HG02970 (cell line): ENCODE measurements around the gene FES.
"Not testable (repeated sequence)": the region's sequence is repeated elsewhere in the genome, so short reads cannot be mapped to it uniquely, and the experiment has no call there.

Experiments
- ATAC-seq: cut with Tn5 transposase; IDR thresholded peaks from one replicate; pipeline ENCODE4 v1.9.1; 2021; ENCODE audit warnings: mild to moderate bottlenecking, moderate library complexity, moderate number of reproducible peaks; ENCODE audit not compliant: unreplicated experiment, low FRiP score

The FES gene

DNA sequence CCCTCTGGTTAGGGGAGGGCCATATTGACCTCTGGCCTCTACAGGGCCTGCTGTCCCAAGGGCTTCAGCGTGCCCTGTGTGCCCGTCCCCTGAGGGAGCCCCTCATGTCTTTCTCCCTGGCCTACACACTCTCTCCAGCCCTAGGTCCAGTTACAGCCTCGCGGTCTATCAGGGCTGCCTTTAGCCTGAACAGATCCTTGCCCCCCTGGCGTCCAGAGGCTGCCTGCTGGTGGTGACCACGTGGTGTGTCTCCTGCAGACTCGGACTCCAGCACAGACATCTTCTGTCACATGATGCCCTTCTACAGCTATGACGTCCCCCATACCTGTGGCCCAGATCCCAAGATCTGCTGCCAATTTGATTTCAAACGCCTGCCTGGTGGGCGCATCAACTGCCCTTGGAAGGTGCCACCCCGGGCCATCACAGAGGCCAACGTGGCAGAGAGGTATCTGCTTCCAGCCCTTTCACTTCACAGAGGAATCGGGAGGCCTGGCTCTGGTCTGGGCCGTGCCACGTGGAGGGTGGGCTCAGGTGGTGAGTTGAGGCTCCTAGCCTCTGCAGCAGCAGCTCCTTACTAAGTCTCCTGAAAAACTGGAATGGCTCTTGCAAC is 22.9 kb downstream of the FES start:
- ATAC-seq: no peak

DNA sequence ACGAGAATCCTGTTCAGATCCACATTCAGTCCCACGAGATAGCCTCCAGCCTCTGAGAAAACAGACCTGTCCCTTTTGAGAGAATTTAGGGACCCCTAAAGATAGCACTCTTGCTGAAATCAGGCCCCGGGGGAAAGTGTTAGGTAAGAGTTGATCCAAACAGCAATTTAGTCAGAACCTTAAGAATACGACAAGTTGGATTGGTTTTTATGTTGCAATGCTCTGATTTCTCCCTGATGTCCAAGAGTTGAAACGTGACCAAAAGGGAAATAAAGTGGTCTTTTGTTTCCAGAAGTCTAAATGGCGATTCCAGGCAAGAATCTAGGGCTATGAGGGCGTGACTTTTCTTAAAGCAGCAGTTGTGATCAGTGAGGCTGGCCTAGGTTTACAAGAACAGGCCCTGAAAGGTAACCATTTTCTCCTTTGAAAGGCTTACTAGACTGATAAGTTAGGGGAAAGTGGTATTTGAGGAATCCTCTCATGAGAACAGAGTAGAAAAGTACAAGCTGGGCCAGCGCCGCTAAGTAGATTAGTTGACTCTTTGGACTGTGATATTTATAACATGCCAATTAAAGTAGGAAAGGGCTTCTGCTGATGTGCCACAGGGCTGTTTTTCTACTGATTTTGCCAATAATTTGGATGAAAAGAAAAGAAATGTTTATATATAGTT is 23.7 kb downstream of the FES start:
- no peak for ATAC-seq

DNA sequence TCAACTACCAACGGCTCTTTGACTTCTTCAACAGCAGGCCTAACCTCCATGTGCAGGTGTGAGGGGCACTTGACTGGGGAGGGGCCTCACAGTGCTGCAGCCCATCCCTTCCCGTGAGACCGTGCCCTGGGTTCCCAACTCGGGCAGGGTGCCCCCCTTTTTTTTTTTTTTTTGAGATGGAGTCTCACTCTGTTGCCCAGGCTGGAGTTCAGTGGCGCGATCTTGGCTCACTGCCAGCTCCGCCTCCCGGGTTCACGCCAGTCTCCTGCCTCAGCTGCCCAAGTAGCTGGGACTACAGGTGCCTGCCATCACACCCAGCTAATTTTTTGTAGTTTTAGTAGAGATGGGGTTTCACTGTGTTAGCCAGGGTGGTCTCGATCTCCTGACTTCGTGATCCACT is 25.1 kb downstream of the FES start:
- ATAC-seq: not testable (repeated sequence)

DNA sequence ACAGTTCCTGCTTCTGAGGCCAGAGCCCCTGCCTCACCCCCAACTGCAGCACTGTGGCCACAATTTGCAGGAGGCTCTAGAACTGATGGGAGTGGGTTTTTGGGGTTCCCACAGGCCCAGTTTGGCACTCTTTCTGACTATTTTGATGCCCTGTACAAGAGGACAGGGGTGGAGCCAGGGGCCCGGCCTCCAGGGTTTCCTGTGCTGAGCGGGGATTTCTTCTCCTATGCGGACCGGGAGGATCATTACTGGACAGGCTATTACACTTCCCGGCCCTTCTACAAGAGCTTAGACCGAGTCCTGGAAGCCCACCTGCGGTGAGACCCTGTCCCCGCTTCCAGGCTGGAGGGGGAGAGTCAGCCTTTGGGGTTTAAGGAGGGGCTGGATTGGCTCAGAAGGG is 25.7 kb downstream of the FES start:
- ATAC-seq: no peak

DNA sequence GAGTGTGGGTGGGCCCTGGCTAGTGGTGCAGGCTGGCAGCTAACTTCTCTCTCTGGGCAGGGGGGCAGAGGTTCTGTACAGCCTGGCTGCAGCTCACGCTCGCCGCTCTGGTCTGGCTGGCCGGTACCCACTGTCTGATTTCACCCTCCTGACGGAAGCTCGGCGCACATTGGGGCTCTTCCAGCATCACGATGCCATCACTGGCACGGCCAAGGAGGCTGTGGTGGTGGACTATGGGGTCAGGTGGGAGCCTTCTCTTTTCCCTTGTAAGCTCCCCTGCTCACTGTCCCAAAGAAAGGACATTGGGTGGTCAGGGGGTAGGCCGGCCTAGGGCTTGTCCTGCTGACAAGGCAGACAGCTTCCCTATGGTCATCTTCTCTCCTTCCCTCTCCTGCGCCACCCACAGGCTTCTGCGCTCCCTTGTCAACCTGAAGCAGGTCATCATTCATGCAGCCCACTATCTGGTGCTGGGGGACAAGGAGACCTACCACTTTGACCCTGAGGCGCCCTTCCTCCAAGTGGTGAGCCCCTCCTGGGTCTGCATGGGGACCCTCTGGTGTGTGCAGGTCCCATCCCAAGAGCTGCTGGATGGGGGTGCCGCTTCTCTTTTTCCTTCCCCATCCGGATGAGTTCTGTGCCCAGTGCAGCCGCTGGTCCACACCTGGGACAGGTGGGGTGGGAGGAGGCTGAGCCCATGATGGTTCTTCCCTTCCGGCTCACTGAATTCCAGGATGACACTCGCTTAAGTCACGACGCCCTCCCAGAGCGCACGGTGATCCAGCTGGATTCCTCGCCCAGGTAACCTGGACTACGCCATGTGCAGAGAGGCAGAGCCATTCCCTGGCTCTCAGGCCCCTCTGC is 26.4 kb downstream of the FES start:
- ATAC-seq: no peak

DNA sequence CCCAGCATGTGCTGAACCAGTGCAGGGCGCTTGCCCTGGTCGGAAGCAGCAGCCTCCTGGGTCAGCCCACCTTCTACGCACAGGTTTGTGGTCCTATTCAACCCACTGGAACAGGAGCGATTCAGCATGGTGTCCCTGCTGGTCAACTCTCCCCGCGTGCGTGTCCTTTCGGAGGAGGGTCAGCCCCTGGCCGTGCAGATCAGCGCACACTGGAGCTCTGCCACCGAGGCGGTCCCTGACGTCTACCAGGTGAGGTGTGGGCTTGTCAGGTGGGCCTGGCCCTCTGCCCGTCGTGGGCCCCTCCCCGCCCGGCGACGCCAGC is 27.0 kb downstream of the FES start:
- no peak for ATAC-seq

DNA sequence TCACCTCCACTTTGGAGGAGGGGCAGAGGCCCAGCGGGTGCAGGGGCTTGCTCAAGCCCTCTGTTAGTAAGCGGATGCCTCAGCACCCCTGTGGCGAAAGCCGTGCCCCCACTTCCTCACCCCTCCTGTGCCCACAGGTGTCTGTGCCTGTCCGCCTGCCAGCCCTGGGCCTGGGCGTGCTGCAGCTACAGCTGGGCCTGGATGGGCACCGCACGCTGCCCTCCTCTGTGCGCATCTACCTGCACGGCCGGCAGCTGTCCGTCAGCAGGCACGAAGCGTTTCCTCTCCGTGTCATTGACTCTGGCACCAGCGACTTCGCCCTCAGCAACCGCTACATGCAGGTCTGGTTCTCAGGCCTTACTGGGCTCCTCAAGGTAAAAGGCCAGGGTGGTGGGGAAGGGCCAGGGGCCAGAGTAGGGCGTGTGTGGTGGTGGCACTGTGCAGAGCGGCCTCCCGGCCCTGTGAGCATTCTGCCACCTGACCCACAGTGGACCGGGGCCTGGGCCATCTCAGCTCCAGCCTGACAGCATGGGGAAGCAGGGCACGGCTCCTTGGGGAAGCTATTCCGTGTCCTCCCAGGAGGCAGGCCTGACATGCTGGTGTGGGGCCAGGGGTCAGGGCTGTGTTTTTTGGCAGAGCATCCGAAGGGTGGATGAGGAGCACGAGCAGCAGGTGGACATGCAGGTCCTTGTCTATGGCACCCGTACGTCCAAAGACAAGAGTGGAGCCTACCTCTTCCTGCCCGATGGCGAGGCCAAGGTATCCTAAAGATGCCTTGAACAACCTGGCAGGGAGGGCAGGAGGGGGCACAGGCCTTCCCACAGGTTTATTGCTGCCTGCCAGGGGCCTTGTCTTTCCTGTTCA is 27.8 kb downstream of the FES start:
- ATAC-seq: no peak

DNA sequence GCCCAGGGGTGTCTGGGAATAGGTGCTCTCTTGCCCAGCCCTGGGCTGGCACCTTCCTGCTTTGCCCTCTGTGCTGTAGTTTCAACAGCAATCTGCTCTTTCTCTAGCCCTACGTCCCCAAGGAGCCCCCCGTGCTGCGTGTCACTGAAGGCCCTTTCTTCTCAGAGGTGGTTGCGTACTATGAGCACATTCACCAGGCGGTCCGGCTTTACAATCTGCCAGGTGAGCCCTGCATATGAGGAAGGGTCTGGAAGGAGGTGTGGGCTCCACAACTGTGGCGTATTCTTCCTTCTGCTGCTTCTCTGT is 28.4 kb downstream of the FES start:
- ATAC-seq: no peak

DNA sequence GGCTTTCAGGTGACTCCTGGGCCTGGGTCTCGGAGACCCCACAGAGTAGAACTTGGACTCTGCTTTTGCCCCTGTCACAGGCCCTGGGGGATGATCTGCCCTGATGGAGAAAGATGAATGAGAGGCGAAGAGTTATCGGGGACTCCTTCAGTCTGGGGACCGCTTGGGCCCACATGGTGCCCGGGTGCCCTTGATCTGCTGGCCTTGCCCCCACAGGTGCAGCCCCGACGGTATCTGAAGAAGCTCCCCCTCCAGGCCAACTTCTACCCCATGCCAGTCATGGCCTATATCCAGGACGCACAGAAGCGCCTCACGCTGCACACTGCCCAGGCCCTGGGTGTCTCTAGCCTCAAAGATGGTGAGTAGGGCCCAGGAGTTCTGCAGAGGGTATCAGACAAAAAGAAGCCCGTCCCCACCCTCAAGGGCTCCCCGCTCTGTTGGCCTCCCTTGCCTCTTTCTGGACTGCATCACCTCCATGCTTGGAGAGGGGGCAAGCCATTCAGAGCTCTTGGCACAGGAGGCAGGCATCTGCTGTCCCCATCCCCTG is 29.2 kb downstream of the FES start:
- no peak for ATAC-seq

DNA sequence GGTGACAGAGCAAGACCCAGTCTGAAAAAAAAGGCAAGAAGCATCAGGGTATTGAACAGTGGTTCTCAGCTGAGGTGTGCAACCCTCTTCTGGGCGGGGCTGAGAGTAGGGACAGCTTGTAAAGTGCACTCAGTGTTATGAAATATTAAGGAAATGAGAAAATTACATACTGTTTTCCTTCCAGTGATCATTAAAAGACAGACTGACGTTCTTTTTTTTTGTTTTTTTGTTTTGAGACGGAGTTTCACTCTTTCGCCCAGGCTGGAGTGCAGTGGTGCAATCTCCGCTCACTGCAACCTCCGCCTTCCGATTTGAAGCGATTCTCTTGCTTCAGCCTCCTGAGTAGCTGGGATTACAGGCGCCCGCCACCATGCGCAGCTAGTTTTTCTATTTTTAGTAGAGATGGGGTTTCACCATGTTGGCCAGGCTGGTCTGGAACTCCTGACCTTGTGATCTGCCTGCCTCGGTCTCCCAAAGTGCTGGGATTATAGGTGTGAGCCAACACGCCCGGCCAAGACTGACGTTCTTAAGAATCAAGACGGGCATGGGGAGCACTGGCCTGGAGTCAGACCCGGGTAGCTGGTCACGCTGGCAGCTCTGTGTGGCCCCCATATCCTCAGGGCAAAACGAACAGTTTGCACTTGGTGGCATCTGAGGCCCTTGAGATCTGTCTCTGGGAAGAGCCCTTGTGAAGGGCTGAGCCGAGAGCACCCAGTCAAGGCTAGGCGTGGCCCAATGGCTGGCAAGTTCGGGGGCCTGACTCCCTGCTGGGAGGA is 30.2 kb downstream of the FES start:
- no peak for ATAC-seq

DNA sequence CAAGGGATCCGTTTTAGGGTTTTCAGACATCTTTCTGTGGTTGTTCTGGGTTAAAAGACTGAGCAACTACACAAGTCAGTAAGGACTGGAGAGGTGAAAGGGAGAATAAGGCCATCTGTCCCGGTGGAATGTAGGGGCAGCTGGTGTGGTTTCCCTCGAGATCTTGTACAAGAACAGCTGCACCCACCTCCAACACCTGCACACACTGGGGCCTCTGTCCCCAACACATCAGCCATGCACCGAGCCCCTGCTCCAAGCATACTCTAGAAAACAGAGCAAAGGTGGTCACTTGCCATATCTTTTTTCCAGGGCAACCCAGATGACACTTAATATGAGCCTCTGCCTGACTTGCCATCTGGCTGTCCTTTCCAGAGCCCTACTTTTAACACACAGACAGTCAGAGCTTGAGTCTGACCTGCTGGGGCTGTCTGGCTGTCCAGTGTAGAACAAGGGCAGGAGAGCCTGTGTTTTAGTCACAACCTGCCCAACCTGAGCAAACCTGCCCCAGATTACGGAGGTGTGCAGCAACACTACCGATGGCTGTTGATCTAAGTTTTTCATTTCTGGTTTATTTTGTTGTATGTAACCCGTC is 31.0 kb downstream of the FES start:
- ATAC-seq: no peak

DNA sequence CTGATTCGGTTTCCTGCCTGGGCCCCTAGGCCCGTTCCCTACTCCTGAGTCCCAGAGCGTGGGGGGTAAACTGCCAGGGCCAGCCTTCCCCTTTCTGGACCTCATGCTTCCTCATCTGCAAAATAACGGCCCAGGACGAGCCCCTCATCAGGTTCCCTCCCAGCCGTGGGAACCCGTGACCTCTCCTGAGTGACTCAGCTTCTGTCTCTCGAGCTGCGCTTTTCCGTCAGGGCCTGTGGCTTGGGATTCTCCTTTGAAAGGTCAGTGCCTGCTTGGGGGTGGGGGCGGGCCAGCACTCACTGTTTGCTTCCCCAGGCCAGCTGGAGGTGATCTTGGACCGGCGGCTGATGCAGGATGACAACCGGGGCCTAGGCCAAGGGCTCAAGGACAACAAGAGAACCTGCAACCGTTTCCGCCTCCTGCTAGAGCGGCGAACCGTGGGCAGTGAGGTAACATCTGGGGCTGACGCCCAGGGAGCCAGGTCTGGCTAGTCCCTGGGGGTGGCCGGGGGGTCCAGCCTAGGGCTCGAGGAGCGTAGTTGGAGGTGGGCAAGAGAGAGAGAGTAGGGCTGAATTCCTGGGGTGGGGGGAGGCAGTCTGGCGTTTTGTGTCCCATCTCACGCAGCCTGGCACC is 31.6 kb downstream of the FES start:
- no peak for ATAC-seq

DNA sequence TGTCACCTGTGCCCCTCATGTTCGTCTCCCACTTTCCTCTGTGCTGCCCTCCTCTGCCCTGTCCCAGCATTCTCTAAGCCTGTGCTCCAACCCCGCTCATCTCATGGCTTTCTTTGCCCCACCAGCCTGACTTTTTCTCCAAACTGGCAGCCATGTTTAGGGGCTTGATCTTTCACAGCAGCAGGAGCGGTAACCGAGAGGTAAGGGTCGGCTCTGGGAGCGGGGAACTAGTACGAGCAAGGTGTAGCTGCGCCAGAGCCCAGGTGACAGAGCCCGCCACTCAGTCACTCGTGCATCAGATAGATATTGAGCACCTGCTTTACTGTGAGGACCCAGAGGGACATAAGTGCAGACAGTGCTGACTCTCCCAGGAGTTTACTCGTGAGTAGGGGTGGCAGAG is 32.2 kb downstream of the FES start:
- ATAC-seq: no peak

DNA sequence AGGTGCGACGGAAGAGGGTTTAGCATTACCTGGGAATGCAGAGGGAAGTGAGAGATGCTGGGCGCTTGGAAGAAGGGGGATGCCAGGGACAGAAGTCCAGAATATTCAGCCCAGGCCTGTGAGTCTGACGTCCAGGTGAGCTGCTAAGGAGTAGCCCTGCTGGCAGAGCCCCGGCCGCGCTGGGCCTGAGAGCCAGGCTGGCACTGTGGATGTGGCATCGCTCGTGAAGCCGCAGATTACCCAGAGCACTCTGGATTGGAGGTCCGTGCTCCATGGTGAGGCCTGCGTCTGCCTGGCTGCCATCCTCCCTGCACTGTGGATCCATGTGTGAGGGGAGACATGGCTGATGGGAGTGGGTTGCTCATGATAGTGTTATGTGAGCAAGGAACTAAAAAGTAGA is 33.3 kb downstream of the FES start:
- ATAC-seq: no peak

DNA sequence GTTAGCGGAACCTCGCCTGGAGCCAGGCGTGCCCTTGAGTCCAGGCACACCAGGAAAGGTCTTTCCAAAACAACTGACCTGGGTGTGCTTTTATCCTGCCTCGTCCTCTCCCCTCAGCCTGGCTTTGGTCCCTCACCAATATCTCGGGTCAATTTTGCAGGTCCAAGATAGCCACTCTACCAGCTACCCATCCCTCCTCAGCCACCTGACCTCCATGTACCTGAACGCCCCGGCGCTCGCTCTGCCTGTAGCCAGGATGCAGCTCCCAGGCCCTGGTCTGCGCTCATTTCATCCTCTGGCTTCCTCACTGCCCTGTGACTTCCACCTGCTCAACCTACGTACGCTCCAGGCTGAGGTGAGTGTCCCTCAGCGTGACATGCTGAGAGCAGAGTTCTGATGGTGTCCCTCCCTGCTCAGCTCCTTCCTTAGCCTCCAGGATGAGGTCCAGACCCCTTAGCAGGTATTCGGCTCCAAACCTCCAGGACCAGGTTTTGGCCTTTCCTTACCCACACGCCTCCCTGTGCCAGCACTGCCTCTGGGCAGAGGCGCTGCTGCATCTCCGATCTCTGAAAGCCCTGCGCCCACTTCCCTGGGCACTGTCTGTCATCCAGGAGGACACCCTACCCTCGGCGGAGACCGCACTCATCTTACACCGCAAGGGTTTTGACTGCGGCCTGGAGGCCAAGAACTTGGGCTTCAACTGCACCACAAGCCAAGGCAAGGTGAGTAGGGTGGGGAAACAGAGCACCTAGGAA is 33.9 kb downstream of the FES start:
- ATAC-seq: no peak

DNA sequence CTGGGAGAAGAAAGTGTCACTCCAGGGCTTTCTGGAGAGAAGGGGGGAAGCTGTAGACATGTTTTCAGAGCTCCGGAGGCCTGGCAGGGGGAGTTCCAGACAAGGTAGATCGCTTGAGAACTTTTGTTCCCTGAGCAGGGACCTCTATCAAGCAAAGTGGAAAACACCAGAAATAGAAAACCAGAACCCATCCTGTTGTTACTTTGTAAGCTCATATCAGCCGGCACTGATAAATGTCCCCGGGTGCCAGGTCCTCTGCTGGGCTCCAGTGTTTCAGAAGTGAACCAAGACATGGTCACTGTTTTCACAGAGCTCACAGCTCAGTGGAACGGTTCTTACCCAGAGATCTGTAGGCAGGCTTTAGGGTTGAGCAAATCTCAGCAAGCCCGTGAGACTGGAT is 34.5 kb downstream of the FES start:
- ATAC-seq: no peak

DNA sequence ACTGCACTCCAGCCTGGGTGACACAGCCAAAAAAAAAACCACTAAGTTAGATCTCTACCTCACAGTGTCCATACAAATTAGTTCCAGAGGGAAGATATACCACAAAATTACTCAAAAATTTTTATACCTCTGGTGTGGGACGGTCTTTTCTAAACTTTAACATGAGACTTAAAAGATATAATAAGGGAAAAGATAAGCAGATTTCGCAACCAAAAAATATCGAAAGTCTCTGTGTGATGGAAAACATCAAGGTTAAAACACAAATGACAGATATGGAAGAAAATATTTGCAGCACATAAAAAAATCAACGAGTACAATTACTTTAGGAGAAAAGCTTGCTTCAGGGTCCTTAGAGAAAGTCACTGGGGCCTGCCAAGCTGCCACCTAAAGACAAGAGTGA is 37.6 kb downstream of the FES start:
- no peak for ATAC-seq

DNA sequence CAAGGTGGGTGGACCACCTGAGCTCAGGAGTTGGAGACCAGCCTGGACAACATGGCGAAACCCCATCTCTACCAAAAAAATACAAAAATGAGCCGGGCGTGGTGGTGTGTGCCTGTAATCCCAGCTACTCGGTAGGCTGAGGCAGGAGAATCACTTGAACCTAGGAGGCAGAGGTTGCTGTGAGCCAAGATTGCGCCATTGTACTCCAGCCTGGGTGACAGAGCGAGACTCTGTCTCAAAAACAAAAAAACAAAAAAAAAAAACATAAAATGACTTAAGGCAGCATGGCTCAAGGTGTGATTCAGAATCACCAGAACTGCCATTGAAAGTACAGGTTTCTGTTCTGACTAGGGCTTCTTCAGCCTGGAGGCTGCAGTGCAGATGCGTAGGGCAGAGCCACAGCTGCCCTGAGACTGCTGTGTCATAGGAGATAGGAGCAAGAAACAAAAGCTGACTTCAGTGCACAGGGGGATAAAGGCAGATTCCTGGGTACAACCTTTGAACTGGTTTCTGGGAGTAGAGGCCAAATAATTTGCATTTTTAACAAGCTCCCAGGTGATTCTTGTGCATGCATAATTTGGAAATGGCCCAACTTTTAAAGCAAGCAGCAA is 38.5 kb downstream of the FES start:
- ATAC-seq: peak; percentile 57
